SK-N-SH treated with all-trans-retinoic acid at 6 μM for 48 hours (cell line): ENCODE measurements around the gene ZNF76.

Source experiments
- ATAC-seq: fragments of 200-7000 bp; cut with Tn5 transposase; 3 replicates; pipeline ENCODE4 v1.9.1; 2020; ENCODE audit warnings: mild to moderate bottlenecking, moderate library complexity
- BACH2 ChIP-seq: fragments of 250-450 bp; sonication (Bioruptor Pico); IDR thresholded peaks from 2 replicates; pipeline ENCODE4 v1.9.0; 2021; ENCODE audit warnings: mild to moderate bottlenecking, borderline replicate concordance
- CREB5 ChIP-seq: fragments of 250-450 bp; sonication (Bioruptor Pico); IDR thresholded peaks from 2 replicates; pipeline ENCODE4 v1.5.1; 2020; ENCODE audit warnings: low read depth, mild to moderate bottlenecking, moderate library complexity
- CSDC2 ChIP-seq: fragments of 250-450 bp; sonication (Bioruptor Pico); IDR thresholded peaks from 2 replicates; pipeline ENCODE4 v1.5.0; 2020; ENCODE audit warnings: mild to moderate bottlenecking, moderate library complexity
- CSRNP3 ChIP-seq: fragments of 250-450 bp; sonication (Bioruptor Pico); IDR thresholded peaks from 2 replicates; pipeline ENCODE4 v1.5.1; 2021; ENCODE audit warnings: mild to moderate bottlenecking, moderate library complexity
- ESRRG ChIP-seq: fragments of 250-450 bp; sonication (Bioruptor Pico); IDR thresholded peaks from 2 replicates; pipeline ENCODE4 v1.6.1; 2021; ENCODE audit warnings: mild to moderate bottlenecking
- GLIS3 ChIP-seq: fragments of 250-450 bp; sonication (Bioruptor Pico); IDR thresholded peaks from 2 replicates; pipeline ENCODE4 v1.5.0; 2020; ENCODE audit warnings: mild to moderate bottlenecking, moderate library complexity
- ISL1 ChIP-seq: fragments of 250-450 bp; sonication (Bioruptor Pico); IDR thresholded peaks from 2 replicates; pipeline ENCODE4 v2.1.2; 2022; ENCODE audit warnings: mild to moderate bottlenecking, moderate library complexity
- OSR1 ChIP-seq: fragments of 250-450 bp; sonication (Bioruptor Pico); IDR thresholded peaks from 2 replicates; pipeline ENCODE4 v1.8.0; 2022; ENCODE audit warnings: moderate library complexity, mild to moderate bottlenecking, inconsistent platforms
- POU6F1 ChIP-seq: fragments of 250-450 bp; sonication (Bioruptor Pico); IDR thresholded peaks from 2 replicates; pipeline ENCODE4 v1.8.0; 2021; ENCODE audit warnings: low read depth, mild to moderate bottlenecking, moderate library complexity, borderline replicate concordance
- PPARA ChIP-seq: fragments of 250-450 bp; sonication (Bioruptor Pico); IDR thresholded peaks from 2 replicates; pipeline ENCODE4 v1.5.0; 2020; ENCODE audit warnings: mild to moderate bottlenecking, borderline replicate concordance
- RARB ChIP-seq: fragments of 250-450 bp; sonication (Bioruptor Pico); IDR thresholded peaks from 2 replicates; pipeline ENCODE4 v1.8.0; 2021; ENCODE audit warnings: mild to moderate bottlenecking, moderate library complexity
- SNAI2 ChIP-seq: fragments of 250-450 bp; sonication (Bioruptor Pico); IDR thresholded peaks from 2 replicates; pipeline ENCODE4 v1.5.0; 2020; ENCODE audit warnings: mild to moderate bottlenecking, moderate library complexity
- TCF4 ChIP-seq: fragments of 250-450 bp; sonication (Bioruptor Pico); IDR thresholded peaks from 2 replicates; pipeline ENCODE4 v1.8.0; 2021; ENCODE audit warnings: mild to moderate bottlenecking, moderate library complexity, borderline replicate concordance
- TOX ChIP-seq: fragments of 250-450 bp; sonication (Bioruptor Pico); IDR thresholded peaks from 2 replicates; pipeline ENCODE4 v1.8.0; 2021; ENCODE audit warnings: mild to moderate bottlenecking, moderate library complexity, borderline replicate concordance
- TSHZ2 ChIP-seq: fragments of 250-450 bp; sonication (Bioruptor Pico); IDR thresholded peaks from 2 replicates; pipeline ENCODE4 v1.5.0; 2020; ENCODE audit warnings: mild to moderate bottlenecking, moderate library complexity
- ZC3H10 ChIP-seq: fragments of 250-450 bp; sonication (Bioruptor Pico); IDR thresholded peaks from 2 replicates; pipeline ENCODE4 v1.5.1; 2021; ENCODE audit warnings: mild to moderate bottlenecking, moderate library complexity
- ZFP3 ChIP-seq: fragments of 250-450 bp; sonication (Bioruptor Pico); IDR thresholded peaks from 2 replicates; pipeline ENCODE4 v1.5.0; 2020; ENCODE audit warnings: mild to moderate bottlenecking, moderate library complexity
- ZFP30 ChIP-seq: fragments of 450-650 bp; formaldehyde crosslinking; IDR thresholded peaks from 2 replicates; pipeline ENCODE4 v1.5.0; 2022; ENCODE audit warnings: mild to moderate bottlenecking, moderate library complexity
- ZNF565 ChIP-seq: fragments of 450-650 bp; formaldehyde crosslinking; conservative IDR thresholded peaks from 2 replicates; pipeline ENCODE4 v1.5.0; 2020; ENCODE audit warnings: low read depth, mild to moderate bottlenecking, moderate library complexity
- ZNF70 ChIP-seq: fragments of 450-650 bp; formaldehyde crosslinking; IDR thresholded peaks from 2 replicates; pipeline ENCODE4 v1.5.0; 2020; ENCODE audit warnings: mild to moderate bottlenecking, moderate library complexity

ZNF76 gene

GRCh38 chr6:35317483-35318195 is 58.1 kb downstream of the ZNF76 start (continued):
- TF ChIP-seq TSHZ2 (CRISPR knock-in tag) (no peak), ZFP3 (CRISPR knock-in tag) (no peak)

GRCh38 chr6:35318196-35319171 is 58.9 kb downstream of the ZNF76 start:
- TF ChIP-seq TSHZ2 (CRISPR knock-in tag): no peak
- TF ChIP-seq OSR1 (CRISPR knock-in tag): no peak
- no peak for TF ChIP-seq TOX (CRISPR knock-in tag)
- no peak for TF ChIP-seq PPARA (CRISPR knock-in tag)
- TF ChIP-seq ZNF565 (CRISPR knock-in tag): no peak
- no peak for TF ChIP-seq ISL1 (CRISPR knock-in tag)
- TF ChIP-seq CSDC2 (CRISPR knock-in tag): no peak
- no peak for TF ChIP-seq GLIS3 (CRISPR knock-in tag)
- TF ChIP-seq ZNF70 (CRISPR knock-in tag): no peak
- no peak for TF ChIP-seq ZFP3 (CRISPR knock-in tag)
- TF ChIP-seq SNAI2 (CRISPR knock-in tag): no peak
- TF ChIP-seq ESRRG: no peak
- no peak for TF ChIP-seq TCF4 (CRISPR knock-in tag)
- TF ChIP-seq CSRNP3 (CRISPR knock-in tag): no peak
- no peak for TF ChIP-seq CREB5
- TF ChIP-seq, all 23 proteins: peak for 0
- peak; percentile 98 for ATAC-seq

GRCh38 chr6:35319346-35320030 is 60.0 kb downstream of the ZNF76 start:
- TF ChIP-seq ZFP3 (CRISPR knock-in tag) (no peak), PPARA (CRISPR knock-in tag) (no peak), BACH2 (CRISPR knock-in tag) (no peak), TOX (CRISPR knock-in tag) (no peak), RARB (CRISPR knock-in tag) (no peak), CSRNP3 (CRISPR knock-in tag) (no peak), CSDC2 (CRISPR knock-in tag) (no peak), ZFP30 (CRISPR knock-in tag) (no peak), ZC3H10 (CRISPR knock-in tag) (no peak), POU6F1 (CRISPR knock-in tag) (no peak), OSR1 (CRISPR knock-in tag) (no peak)
- TF ChIP-seq, all 23 proteins: peak for 0
- no peak for ATAC-seq
